HG03457 (cell line): ENCODE results near the gene MYO5C.
"Not testable (repeated sequence)": the region's sequence is repeated elsewhere in the genome, so short reads cannot be mapped to it uniquely, and the experiment has no call there.

ENCODE experiments used
- ATAC-seq: cut with Tn5 transposase; IDR thresholded peaks from one replicate; pipeline ENCODE4 v1.9.1; 2021; ENCODE audit warnings: moderate number of reproducible peaks; ENCODE audit not compliant: unreplicated experiment

Gene MYO5C

GRCh38 chr15:52251144-52251860, 44.3 kb downstream of the MYO5C start:
- no peak for ATAC-seq

- ATAC-seq = no peak
Measured at GRCh38 chr15:52247461-52247860, 48.1 kb downstream of the MYO5C start.

GRCh38 chr15:52246686-52247431, 48.7 kb downstream of the MYO5C start:
- ATAC-seq = no peak

GRCh38 chr15:52243697-52244555, 51.7 kb downstream of the MYO5C start:
- no peak for ATAC-seq

GRCh38 chr15:52243286-52243685, 52.3 kb downstream of the MYO5C start:
- ATAC-seq = no peak

- ATAC-seq = no peak
Measured at GRCh38 chr15:52241489-52241888, 54.1 kb downstream of the MYO5C start.

- no peak for ATAC-seq
Measured at GRCh38 chr15:52240166-52240565, 55.4 kb downstream of the MYO5C start.

GRCh38 chr15:52238989-52239525, 56.5 kb downstream of the MYO5C start:
- not testable (repeated sequence) for ATAC-seq

GRCh38 chr15:52238149-52238548, 57.5 kb downstream of the MYO5C start:
- no peak for ATAC-seq

GRCh38 chr15:52236013-52236412, 59.6 kb downstream of the MYO5C start:
- no peak for ATAC-seq

GRCh38 chr15:52234596-52235541, 60.7 kb downstream of the MYO5C start:
- ATAC-seq = no peak

- no peak for ATAC-seq
Measured at GRCh38 chr15:52233405-52233804, 62.2 kb downstream of the MYO5C start.

GRCh38 chr15:52232327-52232726, 63.3 kb downstream of the MYO5C start:
- ATAC-seq = peak; percentile 46

GRCh38 chr15:52230073-52230472, 65.5 kb downstream of the MYO5C start:
- no peak for ATAC-seq

GRCh38 chr15:52228921-52229320, 66.7 kb downstream of the MYO5C start:
- no peak for ATAC-seq

- ATAC-seq = peak; percentile 81
Measured at GRCh38 chr15:52227456-52227855, 68.1 kb downstream of the MYO5C start.

- no peak for ATAC-seq
Measured at GRCh38 chr15:52225230-52225629, 70.4 kb downstream of the MYO5C start.

- no peak for ATAC-seq
Measured at GRCh38 chr15:52224211-52224610, 71.4 kb downstream of the MYO5C start.

GRCh38 chr15:52221730-52222129, 73.9 kb downstream of the MYO5C start:
- no peak for ATAC-seq
